Smooth muscle cell of the coronary artery (primary cell): Measurements from ENCODE around the gene SHD. TPM values are rescaled to one million over a fixed set of nuclear protein-coding genes. Genes with fewer than 3 reads are reported as not detected.

Experiments used
- total RNA-seq: library from RNA; depleted of rRNA; stranded (reverse); fragments of >200 nt; gene quantifications from 2 replicates; pipeline ENCODE4 v1.2.3, GENCODE V29; 2014; ENCODE audit warnings: low replicate concordance

The SHD gene, protein sequence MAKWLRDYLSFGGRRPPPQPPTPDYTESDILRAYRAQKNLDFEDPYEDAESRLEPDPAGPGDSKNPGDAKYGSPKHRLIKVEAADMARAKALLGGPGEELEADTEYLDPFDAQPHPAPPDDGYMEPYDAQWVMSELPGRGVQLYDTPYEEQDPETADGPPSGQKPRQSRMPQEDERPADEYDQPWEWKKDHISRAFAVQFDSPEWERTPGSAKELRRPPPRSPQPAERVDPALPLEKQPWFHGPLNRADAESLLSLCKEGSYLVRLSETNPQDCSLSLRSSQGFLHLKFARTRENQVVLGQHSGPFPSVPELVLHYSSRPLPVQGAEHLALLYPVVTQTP
- not detected in 2 replicates for total RNA-seq

DNA sequence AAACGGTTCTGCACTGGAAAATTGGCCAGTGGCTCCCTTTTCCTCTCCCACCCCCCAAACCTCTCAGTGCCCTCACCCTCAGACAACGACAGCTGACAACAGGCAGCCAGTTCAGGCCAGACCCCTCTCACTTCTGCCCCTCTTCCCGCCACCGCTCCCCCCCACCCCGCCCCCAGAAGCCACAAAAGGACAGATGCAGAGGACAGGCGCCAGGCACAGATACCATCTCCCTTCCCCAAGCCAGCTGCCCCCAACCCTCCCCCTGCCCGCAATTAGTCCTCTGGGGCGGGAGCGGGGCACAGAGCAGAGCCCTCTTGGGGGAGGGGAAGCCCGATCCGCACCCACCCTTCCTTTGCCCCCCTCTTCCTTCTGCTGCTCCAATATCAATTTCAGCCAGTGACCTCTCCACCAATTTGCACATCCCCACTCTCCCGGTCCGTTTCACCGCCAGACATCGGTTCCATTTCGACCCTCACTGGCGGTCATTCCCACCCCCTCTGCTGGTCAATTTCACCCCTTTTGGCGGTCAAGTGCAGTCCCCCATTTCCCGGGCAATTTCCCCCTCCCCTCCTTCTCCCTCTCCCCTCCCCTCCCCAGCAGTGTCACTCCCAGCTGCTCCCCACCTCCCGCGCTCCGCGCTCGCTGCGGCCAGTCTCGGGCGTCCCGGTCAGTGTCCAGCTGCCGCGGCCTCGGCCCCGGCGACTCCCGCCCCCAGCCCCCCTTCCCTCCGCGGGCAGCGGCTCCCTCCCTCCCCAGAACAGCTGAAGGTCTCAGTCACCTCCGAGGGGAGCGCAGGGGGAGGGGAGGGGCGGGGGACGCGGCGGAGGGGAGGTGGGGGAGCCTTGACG is at the start of gene SHD:
TSS of gene SHD (plus strand) at position 848 of the 848 bp plus-strand sequence. CDS start 798 bp downstream, outside the sequence.

DNA sequence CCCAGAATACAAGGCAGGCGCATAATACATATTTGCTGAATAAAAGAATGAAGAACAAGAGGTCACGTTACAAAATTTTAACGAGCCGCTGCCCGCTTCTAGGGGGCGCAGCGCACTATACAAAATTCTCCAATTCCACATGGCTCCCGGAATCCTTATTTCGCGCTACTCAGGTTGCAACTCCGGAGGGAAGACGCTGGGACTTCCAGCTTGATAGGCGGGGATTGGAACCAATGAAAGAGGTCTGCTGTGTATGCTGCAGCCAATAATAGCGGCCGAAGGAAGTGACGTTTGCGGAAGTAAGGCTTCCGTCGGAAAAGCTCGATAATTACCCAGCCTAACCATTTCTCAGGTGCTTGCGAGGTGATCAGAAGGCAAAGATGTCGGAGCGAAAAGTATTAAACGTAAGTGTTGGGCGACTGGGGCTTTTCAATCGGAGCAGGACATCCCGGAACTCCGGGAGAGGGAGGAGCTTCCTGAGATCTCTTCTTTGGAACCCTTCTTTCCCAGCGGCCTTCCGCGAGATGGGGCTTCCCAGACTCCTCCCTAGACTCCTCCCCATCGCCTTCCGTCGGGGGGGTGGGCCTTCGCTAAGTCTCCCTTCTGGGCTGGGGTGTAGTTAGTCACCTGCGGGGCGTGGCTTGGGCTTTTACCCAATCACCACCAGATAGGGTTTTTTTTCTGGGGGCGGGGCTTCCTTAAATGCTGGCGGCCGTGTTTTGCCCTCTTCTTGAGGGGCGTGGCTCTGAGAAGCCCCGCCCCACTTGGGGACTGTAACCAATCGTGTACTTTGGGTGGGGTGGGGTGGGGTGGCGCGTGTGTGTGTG is 32.1 kb upstream of the SHD start, which contains the start of gene YJU2:
TSS of gene YJU2 (plus strand) at position 314 of the 827 bp plus-strand sequence. CDS start at position 381, 67 bp downstream.

DNA sequence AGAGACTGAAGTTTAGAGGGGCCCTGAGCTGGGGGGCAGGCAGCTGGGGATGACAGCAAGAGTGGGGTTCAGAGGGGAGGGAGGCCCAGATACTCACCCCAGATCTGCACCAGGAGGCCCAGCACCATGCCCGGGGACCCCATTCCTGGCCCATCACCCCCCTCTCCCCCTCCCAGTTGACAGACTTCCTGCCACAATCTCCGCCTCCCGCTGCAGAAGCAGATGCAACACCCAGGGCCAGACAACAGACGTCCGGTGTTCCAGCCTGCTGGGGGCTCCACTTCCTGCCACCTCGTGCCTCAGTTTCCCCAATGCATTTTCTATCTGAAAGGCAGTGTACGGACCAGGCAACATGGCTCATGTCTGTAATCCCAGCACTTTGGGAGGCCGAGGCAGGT is 23.2 kb downstream of the SHD start, which contains the start of gene TMIGD2:
TSS of gene TMIGD2 (minus strand) at position 147 of the 398 bp plus-strand sequence. CDS start at position 143, 4 bp downstream.

DNA sequence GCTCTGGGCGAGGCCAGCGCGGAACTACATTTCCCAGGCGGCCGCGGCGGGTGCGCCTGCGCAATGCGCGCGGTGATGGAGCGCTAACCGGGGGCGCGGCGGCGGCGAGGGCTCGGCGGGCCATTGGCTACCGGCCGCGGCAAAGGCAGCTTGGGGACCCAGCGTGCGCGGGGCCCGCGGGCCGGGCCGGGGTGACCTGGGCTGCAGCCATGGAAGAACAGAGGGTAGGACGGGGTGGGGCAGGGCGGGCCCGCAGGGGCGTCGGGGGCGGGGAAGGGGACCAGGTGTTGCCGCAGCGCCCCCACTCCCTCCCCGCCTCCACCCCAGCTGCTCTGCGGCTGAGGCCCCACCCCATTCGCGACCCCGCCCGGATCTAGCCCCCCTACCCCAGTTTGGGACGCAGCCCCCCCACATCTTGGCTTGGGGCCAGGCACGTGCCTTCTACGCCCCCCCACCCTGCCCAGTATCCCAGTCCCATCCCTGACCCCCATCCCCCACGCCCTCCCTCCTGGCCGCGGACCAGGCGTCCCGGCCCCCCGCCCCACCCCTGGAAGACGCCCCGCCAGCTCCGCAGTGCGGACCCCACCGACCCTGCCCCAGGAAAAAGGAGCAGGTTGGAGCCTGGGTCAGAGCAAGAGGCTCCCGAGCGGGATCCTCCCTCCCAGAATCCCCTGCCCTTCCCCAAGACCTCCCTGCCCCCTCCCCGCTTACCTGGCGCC is 25.6 kb downstream of the SHD start, which contains the start of gene FSD1:
TSS of gene FSD1 (plus strand) at position 61 of the 719 bp plus-strand sequence. CDS start at position 210, 149 bp downstream.

DNA sequence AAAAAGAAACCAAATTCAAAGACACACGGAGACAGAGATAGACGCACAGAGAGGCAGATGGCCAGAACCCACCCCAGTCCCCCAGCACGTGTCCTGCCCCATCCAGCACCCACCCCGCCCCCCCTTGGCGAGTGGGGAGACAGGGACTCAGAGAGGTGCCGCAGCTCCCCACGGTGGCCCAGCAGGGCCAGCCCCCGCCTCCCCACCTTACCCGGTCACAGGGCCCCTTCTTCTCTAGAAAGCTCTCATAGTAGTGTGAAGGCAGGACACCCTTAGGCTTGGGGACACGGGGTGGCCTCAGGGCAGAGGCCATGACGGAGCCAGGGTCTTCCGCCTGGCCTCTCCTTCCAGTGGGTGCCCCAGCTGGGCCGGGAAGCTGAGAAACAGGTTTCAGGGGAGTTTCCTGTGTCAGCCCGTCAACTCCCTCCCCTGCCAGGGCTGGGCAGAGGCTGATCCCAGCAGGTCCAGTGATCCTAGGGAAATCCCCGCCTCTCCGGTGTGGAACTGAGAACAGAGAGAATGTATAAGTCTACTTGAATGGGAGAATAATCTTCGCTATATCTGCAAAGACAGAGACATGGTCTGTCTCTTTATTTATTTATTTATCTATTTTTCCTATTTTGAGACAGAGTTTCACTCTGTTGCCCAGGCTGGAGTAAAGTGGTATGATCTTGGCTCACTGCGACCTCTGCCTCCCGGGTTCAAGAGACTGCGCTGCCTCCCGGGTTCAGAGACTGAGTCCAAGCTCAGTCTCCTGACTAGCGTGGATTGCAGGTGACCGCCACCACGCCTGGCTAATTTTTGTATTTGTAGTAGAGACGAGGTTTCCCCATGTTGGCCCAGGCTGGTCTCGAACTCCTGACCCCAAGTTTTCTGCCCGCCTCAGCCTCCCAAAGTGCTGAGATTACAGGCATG is 59.6 kb downstream of the SHD start, which contains the start of gene STAP2:
TSS of gene STAP2 (minus strand) at position 387 of the 915 bp plus-strand sequence. CDS start at position 313, 74 bp downstream.

Other genes starting within 250 kb of the SHD start
- gene ZBTB7A, start 212.4 kb upstream of the SHD start, total RNA-seq: 9.3 and 11.7 TPM in 2 replicates
- gene MAP2K2, start 155.1 kb upstream of the SHD start, total RNA-seq: 117 and 253 TPM in 2 replicates
- gene CREB3L3, start 125.6 kb upstream of the SHD start, total RNA-seq: not detected in 2 replicates
- gene SIRT6, start 96.7 kb upstream of the SHD start, total RNA-seq: 11.5 and 16.8 TPM in 2 replicates
- gene ANKRD24, start 96.6 kb upstream of the SHD start, total RNA-seq: 0.53 and 2.3 TPM in 2 replicates
- 0.08 TPM in 1 of 2 replicates, not detected in the other for gene EBI3, start 49.7 kb upstream of the SHD start, total RNA-seq
- gene YJU2, start 32.2 kb upstream of the SHD start, total RNA-seq: 11.0 and 13.4 TPM in 2 replicates
- not detected in 2 replicates for gene TMIGD2, start 23.1 kb downstream of the SHD start, total RNA-seq
- gene FSD1, start 25.3 kb downstream of the SHD start, total RNA-seq: 4.9 and 6.8 TPM in 2 replicates
- gene STAP2, start 59.6 kb downstream of the SHD start, total RNA-seq: 2.8 and 4.2 TPM in 2 replicates
- 9.4 and 14.3 TPM in 2 replicates for gene MPND, start 64.3 kb downstream of the SHD start, total RNA-seq
- gene SH3GL1, start 121.3 kb downstream of the SHD start, total RNA-seq: 19.4 and 30.4 TPM in 2 replicates
- gene CHAF1A, start 123.4 kb downstream of the SHD start, total RNA-seq: 4.8 and 6.3 TPM in 2 replicates
- gene UBXN6, start 178.5 kb downstream of the SHD start, total RNA-seq: 115 and 127 TPM in 2 replicates
- 59.7 and 62.3 TPM in 2 replicates for gene HDGFL2, start 193.0 kb downstream of the SHD start, total RNA-seq
- 0.15 and 0.59 TPM in 2 replicates for gene PLIN4, start 239.2 kb downstream of the SHD start, total RNA-seq